ENCODE results near the gene ANKRD52. TPM values are rescaled to one million over a fixed set of nuclear protein-coding genes. Genes with fewer than 3 reads are reported as not detected.

ANKRD52 gene
- total RNA-seq, 4 donors from 2014 or later = 14.6 to 42.4 (median 23.9) TPM

DNA sequence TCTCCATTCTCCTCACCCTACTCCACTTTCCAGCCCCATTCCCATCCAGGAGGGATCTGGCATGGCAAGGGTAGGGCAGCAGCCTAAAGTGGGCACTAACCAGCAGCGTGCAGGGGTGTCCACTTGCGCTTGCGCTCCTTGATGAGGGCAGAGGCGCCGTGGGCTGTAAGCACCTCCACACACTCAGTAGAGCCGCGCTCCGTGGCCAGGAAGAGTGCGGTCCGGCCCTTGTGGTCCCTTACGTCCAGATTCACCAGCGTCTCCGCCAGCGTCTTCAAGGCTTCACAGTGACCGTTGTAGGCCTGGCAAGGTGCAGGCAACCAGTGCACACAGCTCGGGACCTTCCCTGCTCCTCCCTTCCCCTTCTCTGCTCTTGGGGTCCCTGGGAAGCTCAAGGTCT lies 10.3 kb downstream of the ANKRD52 start:
- peaks cover 0 to 7% (median 0%) of the 10 kb centered on the region in 4 donors for H3K4me1 ChIP-seq
- TF ChIP-seq, protein P1, sequence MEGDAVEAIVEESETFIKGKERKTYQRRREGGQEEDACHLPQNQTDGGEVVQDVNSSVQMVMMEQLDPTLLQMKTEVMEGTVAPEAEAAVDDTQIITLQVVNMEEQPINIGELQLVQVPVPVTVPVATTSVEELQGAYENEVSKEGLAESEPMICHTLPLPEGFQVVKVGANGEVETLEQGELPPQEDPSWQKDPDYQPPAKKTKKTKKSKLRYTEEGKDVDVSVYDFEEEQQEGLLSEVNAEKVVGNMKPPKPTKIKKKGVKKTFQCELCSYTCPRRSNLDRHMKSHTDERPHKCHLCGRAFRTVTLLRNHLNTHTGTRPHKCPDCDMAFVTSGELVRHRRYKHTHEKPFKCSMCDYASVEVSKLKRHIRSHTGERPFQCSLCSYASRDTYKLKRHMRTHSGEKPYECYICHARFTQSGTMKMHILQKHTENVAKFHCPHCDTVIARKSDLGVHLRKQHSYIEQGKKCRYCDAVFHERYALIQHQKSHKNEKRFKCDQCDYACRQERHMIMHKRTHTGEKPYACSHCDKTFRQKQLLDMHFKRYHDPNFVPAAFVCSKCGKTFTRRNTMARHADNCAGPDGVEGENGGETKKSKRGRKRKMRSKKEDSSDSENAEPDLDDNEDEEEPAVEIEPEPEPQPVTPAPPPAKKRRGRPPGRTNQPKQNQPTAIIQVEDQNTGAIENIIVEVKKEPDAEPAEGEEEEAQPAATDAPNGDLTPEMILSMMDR (IDR thresholded peaks at IDR 0.05) = no peak
- TF ChIP-seq EP300 (IDR thresholded peaks at IDR 0.05) (no peak), POLR2A (IDR thresholded peaks at IDR 0.05) (no peak)
- H3K4me3 ChIP-seq = no peak overlapping the region
- no peaks in the 10 kb centered on the region for H3K9me3 ChIP-seq
- H3K36me3 ChIP-seq = peaks cover 4 to 100% (median 73%) of the 10 kb centered on the region in 3 donors
- WGBS, 2 donors = 92 to 93% methylated on average over 15 to 16 of the region's 16 CpGs
- DNase-seq (ENCODE audit: low spot score in 2 of 2) = no peak
- no peak overlapping the region for H3K27ac ChIP-seq
- H3K27me3 ChIP-seq = no peaks in the 10 kb centered on the region

DNA sequence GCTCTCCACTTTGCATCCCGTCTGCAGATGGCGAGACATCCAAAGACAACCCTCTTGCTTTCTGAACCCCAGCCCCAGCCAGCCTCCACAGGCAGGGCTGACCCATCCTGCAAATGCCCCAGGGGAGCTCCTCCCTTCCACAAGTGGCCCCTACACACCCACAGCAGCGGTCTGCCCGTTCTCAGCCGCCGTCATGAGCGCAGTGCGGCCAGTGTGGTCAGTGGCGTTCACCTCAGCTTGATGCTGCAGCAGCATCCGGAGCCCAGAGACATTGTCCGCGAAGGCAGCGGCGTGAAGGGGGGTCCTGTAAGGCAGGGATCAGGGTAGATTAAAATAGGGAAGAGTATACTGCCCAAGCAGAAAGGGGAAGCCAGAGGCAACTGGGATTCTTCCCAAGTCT lies 13.7 kb downstream of the ANKRD52 start:
- TF ChIP-seq POLR2A (IDR thresholded peaks at IDR 0.05) (no peak), EP300 (IDR thresholded peaks at IDR 0.05) (no peak)
- TF ChIP-seq, protein P1 (IDR thresholded peaks at IDR 0.05) = no peak
- DNase-seq (ENCODE audit: low spot score in 2 of 2) = no peak
- Histone ChIP-seq H3K4me1 (peaks cover 0 to 7% (median 0%) of the 10 kb centered on the region in 4 donors), H3K36me3 (peaks cover 7 to 100% (median 59%) of the 10 kb centered on the region in 3 donors), H3K4me3 (no peak overlapping the region), H3K27me3 (no peaks in the 10 kb centered on the region), H3K9me3 (no peaks in the 10 kb centered on the region), H3K27ac (peak overlapping the region in 1 of 4 donors; percentile 22)
- 85 to 89% methylated on average over 14 of the region's 14 CpGs for WGBS, 2 donors

DNA sequence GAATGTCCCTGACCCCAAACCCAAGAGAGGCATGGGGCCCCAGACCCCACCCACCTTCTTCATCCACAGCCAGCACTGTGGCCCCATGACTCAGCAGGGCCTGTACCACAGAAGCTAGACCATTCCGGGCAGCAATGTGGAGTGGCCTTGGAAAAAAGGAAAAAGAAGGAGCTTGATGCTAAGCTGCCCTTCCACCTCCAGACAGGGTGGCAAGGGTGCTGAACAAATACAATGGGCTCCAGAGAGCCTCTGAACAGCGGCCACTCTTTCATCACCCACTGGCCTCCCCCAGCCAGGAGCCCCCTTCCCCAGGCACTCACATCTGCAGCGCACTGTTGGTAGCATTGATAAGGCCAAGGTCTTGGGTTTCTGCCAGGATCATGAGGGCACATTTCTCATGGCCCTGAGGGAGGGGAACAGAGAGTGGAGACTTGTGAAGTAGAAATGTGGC lies 14.4 kb downstream of the ANKRD52 start:
- Histone ChIP-seq H3K4me1 (peaks cover 0 to 7% (median 0%) of the 10 kb centered on the region in 4 donors), H3K36me3 (peaks cover 7 to 100% (median 58%) of the 10 kb centered on the region in 3 donors), H3K27me3 (no peaks in the 10 kb centered on the region), H3K4me3 (no peak overlapping the region), H3K27ac (peak overlapping the region in 2 of 4 donors; percentile 22 to 49), H3K9me3 (no peaks in the 10 kb centered on the region)
- TF ChIP-seq, protein P1 (IDR thresholded peaks at IDR 0.05) = no peak
- TF ChIP-seq POLR2A (IDR thresholded peaks at IDR 0.05) = no peak
- TF ChIP-seq EP300 (IDR thresholded peaks at IDR 0.05) = no peak
- 45 to 72% methylated on average over 3 of the region's 3 CpGs for WGBS, 2 donors
- DNase-seq (ENCODE audit: low spot score in 2 of 2) = no peak

DNA sequence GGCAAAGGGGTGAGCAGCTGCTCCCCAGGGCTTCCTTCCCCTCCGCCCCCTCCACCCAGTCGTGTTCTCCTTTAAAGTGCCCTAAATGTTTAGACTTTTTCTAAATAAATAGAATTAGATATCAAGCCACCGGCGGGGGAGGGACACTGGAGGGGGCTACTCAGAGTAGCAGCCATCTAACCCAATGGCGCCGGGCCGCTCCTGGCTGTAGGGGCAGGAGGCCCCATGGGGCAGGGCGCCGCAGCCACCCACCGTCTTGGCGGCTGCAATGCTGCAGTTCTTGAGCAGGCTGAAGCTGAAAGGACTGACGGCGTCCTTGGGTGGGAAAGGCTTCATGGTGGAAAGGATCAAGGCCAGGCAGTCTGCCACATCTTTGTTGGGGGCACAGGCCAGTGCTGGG lies 15.2 kb downstream of the ANKRD52 start:
- Histone ChIP-seq H3K9me3 (no peaks in the 10 kb centered on the region), H3K27ac (peak overlapping the region in 2 of 4 donors; percentile 22 to 49), H3K27me3 (no peaks in the 10 kb centered on the region), H3K4me3 (no peak overlapping the region), H3K4me1 (peaks cover 0 to 7% (median 0%) of the 10 kb centered on the region in 4 donors), H3K36me3 (peaks cover 7 to 99% (median 55%) of the 10 kb centered on the region in 3 donors)
- WGBS, 2 donors = 82 to 84% methylated on average over 13 of the region's 13 CpGs
- no peak for DNase-seq (ENCODE audit: low spot score in 2 of 2)
- TF ChIP-seq EP300 (IDR thresholded peaks at IDR 0.05) = no peak
- no peak for TF ChIP-seq POLR2A (IDR thresholded peaks at IDR 0.05)
- TF ChIP-seq, protein P1 (IDR thresholded peaks at IDR 0.05) = no peak

DNA sequence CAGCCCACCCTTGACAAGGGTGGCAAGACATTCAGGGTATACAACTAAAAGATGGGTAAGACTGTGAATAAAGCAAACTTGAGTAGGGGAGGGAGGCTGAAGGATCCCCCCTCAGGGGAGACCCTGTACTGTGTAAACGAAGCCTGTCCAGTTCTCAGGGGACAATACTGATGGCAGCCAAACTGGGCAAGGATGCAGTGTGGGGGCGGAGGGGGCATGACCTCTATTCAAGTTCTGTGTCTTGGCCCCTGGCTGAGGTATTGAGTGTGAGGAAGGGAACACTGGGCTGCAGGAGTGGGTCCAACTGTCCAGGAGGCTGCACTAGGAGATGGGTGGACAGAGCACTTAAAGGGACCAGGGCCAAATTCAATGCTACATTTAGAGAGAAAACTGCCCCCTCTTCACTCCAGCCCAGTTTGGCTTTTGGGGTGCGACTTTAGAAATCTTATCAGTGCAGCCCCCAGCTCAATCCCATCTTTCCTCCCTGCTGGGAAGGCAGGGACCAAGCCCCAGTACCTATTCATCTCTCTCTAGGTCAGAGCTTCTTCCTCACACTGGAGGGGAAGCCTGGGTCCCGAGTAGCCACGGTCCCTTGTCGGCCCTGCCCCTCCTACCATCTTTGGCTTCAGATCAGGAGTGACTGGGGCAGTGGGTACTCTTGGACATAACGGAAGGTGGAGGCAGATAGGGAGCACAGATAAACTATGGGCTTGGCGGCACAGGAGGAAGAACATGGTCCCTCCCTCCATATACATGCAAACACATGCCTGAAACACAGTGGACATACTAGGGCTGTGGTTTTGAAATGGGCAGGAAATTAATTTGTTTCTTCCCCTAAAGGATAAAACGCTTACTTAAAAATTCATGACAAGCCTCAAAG lies 16.5 kb downstream of the ANKRD52 start:
- Histone ChIP-seq H3K36me3 (peaks cover 7 to 96% (median 43%) of the 10 kb centered on the region in 3 donors), H3K4me3 (no peak overlapping the region), H3K27ac (no peak overlapping the region), H3K4me1 (peaks cover 0 to 7% (median 0%) of the 10 kb centered on the region in 4 donors), H3K9me3 (no peaks in the 10 kb centered on the region), H3K27me3 (no peaks in the 10 kb centered on the region)
- TF ChIP-seq, protein P1 (IDR thresholded peaks at IDR 0.05) = no peak
- no peak for TF ChIP-seq EP300 (IDR thresholded peaks at IDR 0.05)
- TF ChIP-seq POLR2A (IDR thresholded peaks at IDR 0.05) = no peak
- no peak for DNase-seq (ENCODE audit: low spot score in 2 of 2)
- WGBS, 2 donors = 62 to 63% methylated on average over 9 of the region's 9 CpGs
